Measurements from ENCODE around the gene ZNF599.
"Not testable (repeated sequence)": the region's sequence is repeated elsewhere in the genome, so short reads cannot be mapped to it uniquely, and the experiment has no call there.

The ZNF599 gene

GRCh38 chr19:34772697-34773554 lies at the start of gene ZNF599:
Gene ZNF599, minus strand, starts transcription at chr19:34773215. Its CDS starts 374 bp downstream, at chr19:34772841.
- DNase-seq = peak; percentile 90

DNA sequence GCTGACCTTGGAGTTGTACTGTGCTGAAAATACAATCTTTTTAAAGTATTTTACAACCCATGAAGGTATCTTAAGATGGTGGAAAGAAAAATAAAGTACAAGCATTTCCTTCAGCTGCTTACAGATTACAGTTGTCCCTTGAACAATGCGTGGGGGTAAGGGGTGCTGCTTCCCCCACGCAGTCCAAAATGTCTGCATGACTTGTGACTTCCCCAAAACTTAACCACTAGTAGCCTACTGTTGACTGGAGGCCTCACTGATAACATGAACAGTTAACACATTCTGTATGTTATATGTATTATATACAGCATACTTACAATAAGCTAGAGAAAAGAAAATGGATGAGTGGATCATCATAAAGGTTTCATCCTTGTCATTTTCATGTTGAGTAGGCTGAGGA lies 45.3 kb upstream of the ZNF599 start:
- no peak for DNase-seq

GRCh38 chr19:34816708-34817107 lies 43.7 kb upstream of the ZNF599 start:
- DNase-seq = no peak

DNA sequence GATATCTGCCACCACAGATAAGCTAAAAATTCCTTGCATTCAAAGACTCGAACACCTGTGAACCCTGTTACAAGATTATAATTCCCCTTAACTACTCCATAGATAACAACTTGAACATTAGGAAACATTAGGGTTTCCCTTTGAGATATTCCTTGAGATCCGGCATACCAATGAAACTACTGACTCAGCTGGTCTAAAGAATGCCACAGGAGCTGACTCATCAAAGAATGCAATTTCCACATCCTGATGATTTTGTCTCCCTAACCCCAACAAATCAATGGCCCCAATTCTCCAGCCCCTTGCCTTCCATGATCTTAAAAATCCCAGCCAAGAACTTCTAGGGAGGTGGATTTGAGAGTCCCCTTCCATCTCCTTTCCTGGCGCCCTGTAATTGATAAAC lies 35.6 kb upstream of the ZNF599 start:
- no peak for DNase-seq

DNA sequence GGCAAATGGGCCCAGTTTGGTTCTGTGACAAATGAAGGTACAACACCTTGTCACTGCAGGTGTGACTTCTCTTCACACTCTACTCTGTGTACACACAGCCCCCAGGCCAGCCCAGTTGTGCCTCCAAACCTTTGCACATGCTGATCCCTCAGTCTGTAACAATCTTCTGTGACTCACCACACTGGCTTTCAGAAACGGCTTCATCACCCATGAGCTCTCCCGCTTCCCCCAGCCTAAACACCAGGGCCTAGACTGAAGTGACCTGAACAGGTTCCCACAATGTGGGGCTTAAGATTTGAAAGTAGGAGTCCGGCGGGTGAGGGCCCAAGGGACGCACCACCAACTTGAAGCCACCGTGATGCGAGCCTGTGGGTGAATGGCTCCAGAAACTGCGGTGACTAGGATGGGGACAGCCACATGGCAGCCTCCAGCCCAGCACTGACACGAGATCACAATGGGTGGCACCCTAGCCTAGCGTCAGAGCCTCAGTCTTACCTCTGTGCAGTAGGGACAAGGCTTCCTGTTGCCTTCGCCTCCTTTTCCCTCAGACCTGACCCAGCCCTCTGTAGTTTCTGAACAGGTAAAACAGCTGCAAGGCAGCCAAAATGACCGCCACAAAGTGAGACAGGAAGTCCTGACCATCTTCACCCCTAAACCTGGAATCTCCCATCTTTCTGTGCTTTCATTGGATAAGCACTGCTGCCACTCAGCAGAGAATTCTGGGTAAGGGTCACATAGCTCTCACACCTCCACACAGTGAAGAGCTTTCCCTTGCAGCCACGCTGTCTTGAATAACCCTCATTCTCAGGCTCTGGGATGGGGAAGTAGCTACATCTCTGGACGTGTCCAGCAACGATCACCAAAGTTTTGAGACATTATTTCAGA lies 34.2 kb upstream of the ZNF599 start:
- no peak for DNase-seq

GRCh38 chr19:34804115-34804514 lies 31.1 kb upstream of the ZNF599 start:
- no peak for DNase-seq

- not testable (repeated sequence) for DNase-seq
These were observed 23.9 kb upstream of the ZNF599 start for GRCh38 chr19:34796953-34797352.

DNA sequence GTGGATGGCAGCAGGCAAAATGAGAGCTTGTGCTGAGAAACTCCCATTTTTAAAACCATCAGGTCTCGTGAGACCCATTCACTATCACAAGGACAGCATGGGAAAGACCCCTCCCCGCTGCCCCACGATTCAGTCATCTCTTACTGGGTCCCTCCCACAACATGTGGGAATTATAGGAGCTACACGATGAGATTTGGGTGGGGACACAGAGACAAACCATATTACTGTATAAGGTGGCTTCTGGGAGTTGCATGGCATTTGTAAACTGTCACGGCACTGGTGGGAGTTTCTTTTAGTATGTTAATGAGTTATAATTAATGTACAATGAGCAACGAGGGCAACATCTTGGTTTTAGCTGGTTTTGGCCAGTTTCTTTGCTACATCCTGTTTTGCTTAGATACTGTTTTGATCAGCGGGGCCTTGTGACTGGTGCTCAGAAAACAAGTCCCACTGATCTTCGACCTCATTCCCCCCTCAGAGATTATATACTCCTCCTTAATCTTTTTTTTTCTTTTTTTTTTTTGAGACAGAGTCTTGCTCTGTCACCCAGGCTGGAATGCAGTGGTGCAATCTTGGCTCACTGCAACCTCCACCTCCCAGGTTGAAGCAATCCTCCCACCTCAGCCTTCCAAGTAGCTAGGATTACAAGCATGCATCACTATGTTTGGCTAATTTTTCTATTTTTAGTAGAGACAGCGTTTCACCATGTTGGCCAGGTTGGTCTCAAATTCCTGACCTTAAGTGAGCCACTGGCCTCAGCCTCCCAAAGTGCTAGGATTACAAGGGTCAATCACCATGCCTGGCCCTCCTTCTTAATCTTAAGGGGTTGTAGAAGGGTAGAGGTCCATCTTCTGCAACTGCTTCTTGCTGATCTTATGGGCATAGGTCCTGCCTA lies 21.3 kb upstream of the ZNF599 start:
- no peak for DNase-seq

- no peak for DNase-seq
These were observed 20.6 kb upstream of the ZNF599 start for GRCh38 chr19:34793565-34793964.

DNA sequence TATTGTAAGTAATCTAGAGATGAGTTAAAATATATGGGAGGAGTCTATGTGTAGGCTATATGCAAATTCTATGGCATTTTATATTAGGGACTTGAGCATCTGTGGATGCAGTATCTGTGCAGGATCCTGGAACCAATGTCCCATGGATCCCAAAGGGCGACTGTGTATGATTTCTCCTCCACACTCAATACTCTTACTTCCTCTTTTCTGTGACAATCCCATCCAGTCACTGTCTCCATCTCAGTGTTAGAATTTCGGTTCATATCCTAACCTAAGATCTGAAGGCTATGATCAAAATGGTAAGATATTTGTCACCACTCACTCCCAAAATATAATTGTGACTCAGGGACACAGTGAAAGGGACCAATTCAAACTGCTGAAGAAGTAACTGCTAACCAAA lies 15.1 kb upstream of the ZNF599 start:
- DNase-seq = no peak

DNA sequence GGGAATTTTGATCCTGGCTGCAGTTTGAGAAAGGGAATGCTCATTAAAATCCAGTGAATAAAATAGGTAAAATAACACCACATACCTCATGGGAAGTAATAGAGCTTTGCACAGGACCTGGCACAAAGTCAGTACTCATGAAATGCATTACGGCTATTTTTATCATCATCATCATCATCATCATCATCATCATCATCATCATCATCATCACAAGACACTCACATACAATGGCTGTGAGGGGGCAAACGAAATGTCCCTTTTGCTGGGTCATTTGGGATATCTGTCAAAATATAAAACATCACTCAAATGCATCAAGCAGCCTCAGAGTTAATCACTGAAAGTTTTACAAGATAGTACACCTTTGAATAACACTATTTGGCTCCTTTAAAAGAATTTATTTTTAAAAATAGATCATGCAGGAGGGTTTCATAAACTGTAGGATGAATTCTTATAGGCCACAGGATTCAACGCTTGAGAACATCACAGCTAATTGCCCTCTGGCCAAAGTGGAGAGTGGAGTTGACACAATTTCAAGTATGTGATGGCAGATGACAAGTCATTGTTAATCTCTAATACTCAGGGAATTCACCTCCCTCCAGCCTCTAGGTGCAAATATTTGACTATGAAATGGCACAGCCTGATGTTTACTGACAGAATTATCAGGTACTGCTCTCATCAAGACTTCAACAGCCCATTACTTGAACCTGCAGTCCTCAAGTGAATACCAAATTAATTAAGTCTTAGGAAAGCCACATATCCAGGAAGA lies 14.2 kb upstream of the ZNF599 start:
- DNase-seq = no peak

DNA sequence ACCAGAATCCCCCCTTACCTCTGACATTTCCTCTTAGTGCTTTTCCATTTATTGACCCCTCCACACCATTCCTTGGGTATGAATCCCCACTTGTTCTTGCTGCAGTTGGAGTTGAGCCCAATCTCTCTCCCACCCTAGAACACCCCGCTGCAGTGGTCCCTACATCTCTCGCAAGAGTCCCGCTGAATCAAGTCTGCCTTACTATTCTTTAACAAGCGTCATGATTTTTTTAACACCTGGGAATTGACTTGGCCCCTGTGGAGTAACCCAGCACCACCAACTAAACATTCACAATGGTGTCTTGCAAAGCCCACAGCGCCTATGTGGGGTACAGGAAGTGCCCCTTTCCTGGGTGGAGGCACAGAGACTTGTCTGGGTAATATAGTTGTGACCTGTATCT lies 13.2 kb upstream of the ZNF599 start:
- DNase-seq = no peak

DNA sequence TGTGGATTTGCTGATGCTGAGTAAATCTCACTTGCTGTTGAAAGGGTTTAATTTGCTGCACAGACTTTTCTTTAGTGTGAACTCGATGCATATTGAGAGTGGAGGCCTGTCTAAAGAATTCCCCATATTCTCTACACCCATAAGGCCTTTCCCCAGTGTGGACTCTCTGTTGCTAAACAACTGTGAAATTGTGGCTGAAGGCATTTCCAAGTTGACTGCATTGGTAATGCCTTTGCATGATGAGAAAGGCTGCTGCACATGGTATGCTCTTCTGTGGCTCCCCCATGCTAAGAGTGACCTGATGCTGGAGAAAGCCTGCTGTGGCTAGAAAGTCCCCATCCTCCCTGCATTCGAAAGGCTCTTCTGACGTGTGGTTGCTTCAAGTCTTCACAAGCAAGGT lies 6.6 kb upstream of the ZNF599 start:
- DNase-seq = no peak

DNA sequence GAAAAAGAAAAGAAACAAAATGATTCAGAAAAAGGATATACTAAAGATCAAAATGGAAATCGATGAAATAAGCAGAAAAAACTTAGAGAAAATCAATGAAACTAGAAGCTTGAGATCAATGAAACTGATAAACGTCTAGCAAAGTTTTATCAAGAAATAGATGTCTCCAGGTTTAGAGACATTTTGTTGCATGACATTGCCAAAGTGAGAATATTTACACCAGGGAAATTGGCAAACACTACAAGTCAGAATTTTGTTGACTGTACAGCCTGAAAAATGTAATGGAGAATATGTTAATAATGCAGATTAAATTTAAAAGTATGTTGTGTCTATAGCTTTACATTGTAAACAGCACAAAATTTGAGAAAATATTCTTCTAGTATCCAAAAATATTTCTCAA lies 5.3 kb upstream of the ZNF599 start:
- no peak for DNase-seq

DNA sequence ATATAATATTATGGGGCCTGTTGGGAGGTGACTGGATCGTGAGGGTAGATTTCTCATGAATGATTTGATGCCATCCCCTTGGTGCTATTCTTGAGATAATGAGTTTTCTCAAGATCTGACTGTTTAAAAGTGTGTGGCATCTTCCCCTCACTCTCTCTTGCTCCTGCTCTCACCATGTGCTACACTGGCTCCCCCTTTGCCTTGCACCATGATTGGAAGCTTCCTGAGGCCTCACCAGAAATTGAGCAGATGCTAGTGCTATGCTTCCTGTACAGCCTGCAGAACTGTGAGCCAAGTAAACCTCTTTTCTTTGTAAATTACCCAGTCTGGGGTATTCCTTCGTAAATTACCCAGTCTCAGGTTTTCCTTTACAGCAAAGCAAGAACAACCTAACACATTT lies 1.8 kb upstream of the ZNF599 start:
- no peak for DNase-seq

GRCh38 chr19:34773555-34773864 lies 495 bp upstream of the ZNF599 start:
- DNase-seq = no peak

- DNase-seq = no peak
These were observed 5.1 kb downstream of the ZNF599 start for GRCh38 chr19:34767951-34768350.

DNA sequence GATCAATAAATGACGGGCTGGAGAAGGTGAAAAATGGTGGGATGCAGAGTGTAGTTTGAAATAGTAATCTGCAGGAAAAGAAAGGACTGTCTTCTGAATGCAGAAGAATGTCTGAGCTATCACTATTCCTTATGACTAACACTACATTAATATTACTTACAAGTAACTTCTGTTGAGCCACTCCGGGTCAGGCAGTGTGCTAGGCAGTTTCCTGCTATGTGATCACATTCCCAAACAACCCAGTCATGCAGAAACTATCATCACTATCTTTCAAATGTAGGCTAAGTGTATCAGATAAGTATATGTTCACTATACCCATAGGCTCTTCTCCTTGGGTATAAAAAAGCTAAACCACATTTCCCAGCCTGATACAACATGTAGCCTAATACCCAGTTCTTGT lies 6.6 kb downstream of the ZNF599 start:
- DNase-seq = no peak

GRCh38 chr19:34759218-34759917 lies 13.6 kb downstream of the ZNF599 start:
- DNase-seq = no peak

DNA sequence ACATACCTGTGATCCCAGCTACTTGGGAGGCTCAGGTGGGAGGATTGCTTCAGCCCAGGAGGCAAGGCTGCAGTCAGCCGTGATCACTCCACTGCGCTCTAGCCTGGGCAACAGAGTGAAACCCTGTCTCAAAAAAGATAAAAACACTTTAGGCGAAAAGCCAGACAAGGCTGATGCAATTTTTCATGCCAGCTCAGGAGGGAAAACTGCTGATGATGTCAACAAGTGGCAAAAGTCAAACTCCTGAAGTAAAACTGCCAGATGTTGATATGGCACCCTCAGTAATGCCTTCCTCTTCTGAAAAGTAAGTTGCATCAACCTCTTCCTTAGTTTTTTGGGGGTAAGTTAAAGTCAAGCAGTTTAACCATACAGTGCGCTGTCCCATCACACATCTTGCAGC lies 15.6 kb downstream of the ZNF599 start:
- DNase-seq = no peak

GRCh38 chr19:34744896-34745690 lies 27.9 kb downstream of the ZNF599 start:
- no peak for DNase-seq

Data from activated naive CD4-positive, alpha-beta T cell treated with anti-CD3 and anti-CD28 coated beads, Interleukin-2, amount 50 U/mL, for 16 hours (primary cell).